Frontal cortex (tissue), 4 donors: ENCODE data around the gene PRKN. TPM values are rescaled to one million over a fixed set of nuclear protein-coding genes. Genes with fewer than 3 reads are reported as not detected.

ENCODE experiments used
- DNase-seq, 2 donors: peaks; one replicate each; pipeline ENCODE4 v3.0.0; 2012; ENCODE audit warnings: low spot score in 2 of 2
- FAIRE-seq: peaks from 2 replicates; lab custom pipeline; 2012; peaks lifted over from hg19 to GRCh38; lab: Jason Lieb, UNC
- total RNA-seq: library from RNA; depleted of rRNA; stranded (reverse); fragments of >200 nt; gene quantifications from one replicate; pipeline ENCODE4 v1.2.3, GENCODE V29; 2014
- donor health status: control.
- donor health status: control.
- donor health status: control.

Gene PRKN
- total RNA-seq, 1 donor from 2014 or later: 6.1 TPM

DNA sequence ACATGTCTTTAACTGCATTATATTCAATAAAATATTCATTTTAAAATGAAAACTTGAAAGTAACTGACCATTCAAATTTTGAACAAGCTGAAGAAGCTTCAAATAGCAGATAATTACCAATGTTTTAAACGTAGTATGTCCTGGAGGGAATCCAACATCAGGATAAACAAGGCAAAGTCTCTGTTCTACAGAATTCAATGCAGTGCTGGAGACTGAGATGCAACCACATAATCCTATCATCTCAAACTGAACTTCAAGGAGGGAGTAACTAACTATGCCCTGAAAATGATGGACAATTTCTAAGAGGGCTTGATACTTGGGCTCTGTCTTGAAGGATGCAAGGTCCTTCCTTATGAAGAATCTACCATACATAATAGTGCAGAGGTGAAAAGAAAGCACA is 100.7 kb downstream of the PRKN start:
- FAIRE-seq: no peak
- no peak for DNase-seq

GRCh38 chr6:162625846-162626540 is 101.6 kb downstream of the PRKN start:
- DNase-seq (no peak), FAIRE-seq (no peak)

DNA sequence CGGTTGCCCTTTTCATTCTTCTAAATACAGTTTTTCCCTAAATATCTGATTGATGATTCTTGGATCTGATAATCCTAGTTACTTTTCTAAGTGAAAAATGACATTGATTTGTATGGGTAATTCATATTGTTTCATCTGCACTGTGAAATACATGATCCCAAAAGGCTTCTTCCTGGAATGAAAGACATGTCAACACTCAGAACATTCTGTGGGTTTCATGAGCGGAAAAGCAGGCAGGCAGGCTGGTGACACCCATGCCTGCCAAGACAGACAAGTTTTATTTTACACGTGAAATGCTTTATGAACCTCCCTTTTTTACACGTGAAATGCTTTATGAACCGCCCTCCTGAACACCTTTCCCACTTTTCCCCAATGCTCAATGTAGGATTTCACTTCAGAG is 105.0 kb downstream of the PRKN start:
- FAIRE-seq: no peak
- DNase-seq: no peak

- no peak for DNase-seq
- no peak for FAIRE-seq
These were observed 106.3 kb downstream of the PRKN start for GRCh38 chr6:162621246-162621645.

GRCh38 chr6:162620073-162620472 is 107.5 kb downstream of the PRKN start:
- DNase-seq: no peak
- no peak for FAIRE-seq

- no peak for FAIRE-seq
- DNase-seq: no peak
These were observed 109.0 kb downstream of the PRKN start for GRCh38 chr6:162618448-162619002.

DNA sequence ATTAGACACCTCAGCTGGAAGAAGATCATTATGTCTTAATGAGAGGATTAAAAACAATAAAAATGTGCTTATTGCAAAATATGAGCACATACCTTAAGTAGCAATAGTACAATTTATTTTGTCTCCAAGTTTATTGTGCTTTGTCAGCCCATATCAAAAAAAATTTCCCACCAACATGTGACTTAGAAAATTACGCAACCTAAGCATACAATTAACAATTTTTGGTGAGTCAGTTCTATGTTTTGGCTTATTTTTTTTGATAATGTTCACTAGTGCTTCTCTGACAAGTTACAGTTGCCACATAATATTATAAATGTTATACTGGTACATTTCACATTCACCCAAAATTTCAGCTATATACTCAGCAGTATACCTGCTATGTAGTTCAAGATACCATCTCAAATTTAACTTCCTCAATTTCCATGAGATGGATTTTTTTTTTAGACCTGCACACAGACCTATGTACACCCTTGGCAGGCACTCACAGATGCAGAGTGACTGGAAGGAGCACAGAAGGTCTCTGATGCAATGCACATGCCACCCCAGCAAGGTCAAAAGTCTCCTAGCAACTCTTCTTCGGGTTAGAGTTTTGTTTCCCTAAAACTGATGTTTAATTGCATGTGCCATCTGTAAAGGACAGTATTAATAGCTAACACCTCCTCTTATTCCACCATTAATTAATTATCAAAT is 112.4 kb downstream of the PRKN start:
- FAIRE-seq (no peak), DNase-seq (no peak)

DNA sequence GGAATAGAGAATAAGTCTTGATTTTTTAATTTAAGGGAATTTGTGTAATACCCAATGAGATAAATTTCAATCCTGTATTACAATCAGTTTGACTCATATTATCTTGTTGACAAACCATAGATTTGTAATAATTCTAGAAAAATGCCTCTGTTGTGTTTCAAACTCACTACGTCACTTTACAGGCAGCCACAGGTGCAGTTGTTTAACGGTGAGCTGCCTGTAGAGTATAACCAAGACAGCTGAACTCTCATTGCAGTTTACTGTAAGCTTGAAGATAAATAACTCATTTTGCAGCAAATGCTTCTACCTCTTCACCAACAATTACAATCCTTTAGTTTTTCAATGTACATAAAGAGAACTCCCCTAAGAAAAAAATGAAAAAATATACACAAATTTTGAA is 114.3 kb downstream of the PRKN start:
- FAIRE-seq (no peak), DNase-seq (no peak)

- FAIRE-seq (no peak), DNase-seq (no peak)
These were observed 115.0 kb downstream of the PRKN start for GRCh38 chr6:162612613-162613012.

GRCh38 chr6:162610351-162610750 is 117.2 kb downstream of the PRKN start:
- FAIRE-seq: no peak
- no peak for DNase-seq

GRCh38 chr6:162605881-162606280 is 121.7 kb downstream of the PRKN start:
- DNase-seq: no peak

DNA sequence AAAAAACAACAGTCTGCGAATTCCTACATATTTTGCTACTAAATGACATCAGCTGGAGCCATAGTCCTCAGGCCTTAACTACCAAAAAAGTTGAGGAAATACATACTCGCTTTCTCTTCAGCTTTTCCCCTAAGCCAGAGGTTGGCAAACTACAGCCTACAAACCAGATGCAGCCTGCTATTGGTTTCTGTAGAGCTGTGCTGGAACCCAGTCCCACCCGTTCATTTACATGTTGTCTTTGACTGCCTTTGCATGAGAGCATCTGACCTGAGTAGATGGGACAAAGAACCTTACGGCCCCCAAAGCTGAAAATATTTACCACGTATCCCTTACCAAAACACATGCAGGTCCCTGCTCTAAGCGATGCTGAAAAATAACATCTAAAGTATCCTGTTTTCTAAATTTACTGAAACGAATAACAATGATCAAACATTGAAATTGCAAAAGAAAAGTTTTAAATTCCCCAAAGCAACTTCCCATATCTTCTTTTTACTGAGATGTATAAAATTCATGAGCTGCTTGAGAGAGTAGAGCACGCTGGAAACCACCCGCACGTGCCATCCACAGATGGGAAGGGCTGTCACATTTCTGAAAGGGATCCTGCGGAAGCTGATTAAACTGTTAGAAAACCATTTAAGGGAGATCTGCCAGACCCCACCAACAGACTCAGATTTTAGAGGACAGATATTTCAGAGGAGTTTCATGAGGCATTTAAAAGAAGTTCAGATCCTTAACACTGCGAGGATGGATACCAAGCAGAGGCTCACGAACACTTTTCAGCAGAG is 124.1 kb downstream of the PRKN start:
- DNase-seq (no peak), FAIRE-seq (no peak)

More at GRCh38 chr6:162605881-162606280, 121.7 kb downstream of the PRKN start:
- no peak for FAIRE-seq

- FAIRE-seq (no peak), DNase-seq (no peak)
These were observed 124.8 kb downstream of the PRKN start for GRCh38 chr6:162602759-162603158.

DNA sequence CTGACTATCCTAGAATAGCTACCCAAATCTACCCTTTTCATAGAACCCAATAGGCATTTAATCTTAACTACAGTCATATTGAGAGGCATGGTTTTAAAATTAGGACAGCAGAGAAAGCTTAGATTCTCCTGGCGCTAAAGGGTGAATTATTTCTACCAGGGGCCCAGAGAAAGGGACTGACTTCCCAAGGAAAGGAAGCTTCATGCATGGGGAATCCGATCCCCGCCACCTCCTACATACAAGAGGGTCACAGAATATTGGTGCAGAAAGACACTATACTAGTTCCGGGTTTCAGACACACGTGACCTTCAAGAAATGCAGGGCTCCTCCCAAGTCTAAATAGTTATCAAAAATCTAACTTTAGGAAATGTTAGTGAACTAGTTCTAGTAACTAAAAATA is 130.9 kb downstream of the PRKN start:
- DNase-seq: no peak
- no peak for FAIRE-seq

GRCh38 chr6:162591517-162591916 is 136.0 kb downstream of the PRKN start:
- no peak for DNase-seq
- FAIRE-seq: no peak

- DNase-seq (no peak), FAIRE-seq (no peak)
These were observed 145.4 kb downstream of the PRKN start for GRCh38 chr6:162581988-162582780.

DNA sequence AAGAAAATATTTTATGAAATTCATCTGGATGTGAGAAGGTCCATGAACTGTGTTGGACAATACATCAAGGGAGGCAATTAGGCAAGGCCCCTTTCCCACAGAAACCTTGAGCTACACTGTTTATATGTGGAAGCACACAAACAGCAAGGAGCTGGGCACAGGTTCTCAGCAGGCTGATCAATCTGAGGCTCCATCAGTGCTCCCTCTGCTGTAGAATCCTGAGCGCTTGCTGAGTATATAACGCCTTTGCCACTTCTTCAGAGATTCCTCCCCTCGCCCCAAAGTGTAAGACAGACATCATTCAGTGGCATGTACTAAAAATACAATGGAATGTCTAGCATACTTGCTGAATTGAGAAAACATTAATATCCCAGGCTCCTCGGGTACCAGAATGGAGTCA is 146.9 kb downstream of the PRKN start:
- DNase-seq: no peak
- FAIRE-seq: no peak

DNA sequence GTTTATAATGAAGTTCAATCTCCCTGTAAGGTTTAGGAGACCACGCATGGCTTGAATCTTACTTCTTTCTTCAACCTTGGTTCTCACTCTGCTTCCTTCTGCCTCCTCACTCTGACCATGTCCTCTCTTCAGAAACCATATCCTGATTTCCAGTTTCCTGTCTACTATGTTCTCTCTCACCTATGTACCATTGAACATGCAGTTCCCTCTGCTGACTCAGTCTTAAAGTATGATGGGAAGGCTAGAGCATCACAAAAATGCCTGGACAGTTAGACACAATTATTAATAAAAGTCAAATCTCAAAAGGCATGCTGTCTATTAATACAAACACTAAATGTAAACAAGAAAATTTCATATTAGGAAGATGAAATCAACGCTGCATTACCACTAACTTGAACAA is 151.6 kb downstream of the PRKN start:
- FAIRE-seq: no peak
- no peak for DNase-seq

DNA sequence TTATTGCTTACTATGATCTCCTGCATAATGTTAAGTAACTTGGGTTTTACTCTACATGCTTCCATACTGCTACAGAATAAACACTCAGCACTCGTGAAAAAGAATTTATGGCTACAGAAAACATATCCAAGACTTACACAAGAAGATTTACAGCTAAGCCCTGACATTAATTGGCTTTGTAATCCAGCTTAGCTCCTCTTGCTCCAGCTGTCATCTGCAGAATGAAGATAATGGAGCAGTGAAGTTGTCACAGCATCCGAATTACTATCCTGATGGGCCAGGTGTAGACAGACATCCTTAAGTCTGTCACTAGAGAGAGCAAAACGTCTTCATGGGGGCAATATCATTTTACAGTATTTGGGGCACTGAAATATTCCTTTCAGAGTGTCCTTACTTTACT is 155.3 kb downstream of the PRKN start:
- FAIRE-seq (no peak), DNase-seq (no peak)

- DNase-seq (no peak), FAIRE-seq (no peak)
These were observed 159.3 kb downstream of the PRKN start for GRCh38 chr6:162568266-162568665.
